Left lung (tissue), 10 donors: Measurements from ENCODE around the gene RRP12. TPM values are rescaled to one million over a fixed set of nuclear protein-coding genes. Genes with fewer than 3 reads are reported as not detected.
A peak's percentile ranks its signal among the peaks of the same experiment; 100 is the strongest.

Experiments used
- ATAC-seq: fragments of 200-7000 bp; cut with Tn5 transposase; one replicate; pipeline ENCODE4 v1.9.1; 2020; ENCODE audit warnings: moderate library complexity
- DNase-seq, 4 donors: peaks; one replicate each; pipeline ENCODE4 v3.0.0-alpha.2; 2013 to 2020
- H3K27ac ChIP-seq, 2 donors: fragments of 200-600 bp; sonication (generic) in 1 of 2; one replicate each; pipeline versions ENCODE4 v1.5.0 to v1.8.0; 2020 to 2021
- H3K27me3 ChIP-seq, 2 donors: fragments of 200-600 bp; sonication (generic) in 1 of 2; one replicate each; pipeline versions ENCODE4 v1.5.0 to v1.8.0; 2020 to 2021
- H3K36me3 ChIP-seq, 2 donors: fragments of 200-600 bp; sonication (generic) in 1 of 2; one replicate each; pipeline versions ENCODE4 v1.5.0 to v1.8.0; 2020 to 2021
- H3K4me1 ChIP-seq, 2 donors: fragments of 200-600 bp; one replicate each; pipeline ENCODE4 v1.8.0; 2021
- H3K4me3 ChIP-seq, 2 donors: fragments of 200-600 bp; sonication (generic) in 1 of 2; one replicate each; pipeline versions ENCODE4 v1.5.0 to v1.8.0; 2020 to 2021; ENCODE audit warnings: mild to moderate bottlenecking in 1 of 2
- H3K9me3 ChIP-seq, 2 donors: fragments of 200-600 bp; sonication (generic) in 1 of 2; one replicate each; pipeline versions ENCODE4 v1.5.0 to v1.8.0; 2020 to 2021
- intact Hi-C, 2 donors: fragments of 100-400 bp; cut with DNase I; formaldehyde crosslinking; loops; one replicate each; pipeline versions ENCODE4 v1.11.2 to v1.14.2; 2022
- polyA plus RNA-seq, 6 donors: library from polyadenylated mRNA; unstranded; fragments of 120-200 nt; gene quantifications; one replicate each; pipeline ENCODE4 v1.2.1, GENCODE V29; 2013; ENCODE audit not compliant: insufficient read length in 6 of 6
- total RNA-seq, 2 donors: library from RNA; stranded (reverse); fragmentation: NEBNext Ultra II Directional; extraction: Animal tissue kit (Norgen Biotek cat#: 25700); gene quantifications; one replicate each; pipeline ENCODE4 v1.2.1, GENCODE V29; 2021
- TF ChIP-seq, protein P1 (sequence below), 2 donors: fragments of 200-600 bp; sonication (generic) in 1 of 2; IDR thresholded peaks; one replicate each; pipeline versions ENCODE4 v1.5.0 to v1.8.0; 2021; ENCODE audit warnings: antibody characterized with exemption in 2 of 2
- donor health status: DM: no; HTN: yes; CAD: no.
- donor health status: DM: no; HTN: no; CAD: no.

The RRP12 gene
- total and polyA plus RNA-seq, 8 donors = 21.2 to 40.4 (median 24.8) TPM

DNA sequence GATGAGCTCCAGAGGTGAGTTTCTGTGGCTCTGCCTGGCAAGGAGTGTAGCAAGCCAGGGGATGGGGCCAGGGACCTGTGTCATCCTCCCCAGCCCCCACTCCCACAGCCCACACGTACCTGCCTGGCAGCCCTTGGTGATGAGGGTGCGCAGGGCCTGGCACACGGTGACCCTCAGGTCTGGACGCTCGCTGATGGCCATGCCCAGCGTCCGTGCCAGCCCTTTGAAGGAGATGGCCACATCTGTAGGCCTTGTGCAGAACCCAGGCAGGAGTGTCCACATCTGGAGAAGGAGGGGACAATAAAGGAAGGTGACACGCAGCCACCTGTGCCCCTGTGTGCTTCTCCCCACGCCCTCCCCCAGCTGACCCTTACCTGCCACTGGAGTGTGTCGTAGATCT, 27.7 kb downstream of the RRP12 start:
- Histone ChIP-seq H3K4me1 (peaks cover 0 to 62% of the 10 kb centered on the region in 2 donors), H3K27me3 (no peaks in the 10 kb centered on the region), H3K9me3 (no peaks in the 10 kb centered on the region), H3K27ac (peak overlapping the region; percentile 65 to 88), H3K4me3 (no peak overlapping the region), H3K36me3 (peaks cover 0 to 98% of the 10 kb centered on the region in 2 donors)
- TF ChIP-seq, protein P1, sequence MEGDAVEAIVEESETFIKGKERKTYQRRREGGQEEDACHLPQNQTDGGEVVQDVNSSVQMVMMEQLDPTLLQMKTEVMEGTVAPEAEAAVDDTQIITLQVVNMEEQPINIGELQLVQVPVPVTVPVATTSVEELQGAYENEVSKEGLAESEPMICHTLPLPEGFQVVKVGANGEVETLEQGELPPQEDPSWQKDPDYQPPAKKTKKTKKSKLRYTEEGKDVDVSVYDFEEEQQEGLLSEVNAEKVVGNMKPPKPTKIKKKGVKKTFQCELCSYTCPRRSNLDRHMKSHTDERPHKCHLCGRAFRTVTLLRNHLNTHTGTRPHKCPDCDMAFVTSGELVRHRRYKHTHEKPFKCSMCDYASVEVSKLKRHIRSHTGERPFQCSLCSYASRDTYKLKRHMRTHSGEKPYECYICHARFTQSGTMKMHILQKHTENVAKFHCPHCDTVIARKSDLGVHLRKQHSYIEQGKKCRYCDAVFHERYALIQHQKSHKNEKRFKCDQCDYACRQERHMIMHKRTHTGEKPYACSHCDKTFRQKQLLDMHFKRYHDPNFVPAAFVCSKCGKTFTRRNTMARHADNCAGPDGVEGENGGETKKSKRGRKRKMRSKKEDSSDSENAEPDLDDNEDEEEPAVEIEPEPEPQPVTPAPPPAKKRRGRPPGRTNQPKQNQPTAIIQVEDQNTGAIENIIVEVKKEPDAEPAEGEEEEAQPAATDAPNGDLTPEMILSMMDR (IDR thresholded peaks at IDR 0.05) = no peak
- DNase-seq (peak in 1 of 4 donors; percentile 37), ATAC-seq (no peak)
- intact Hi-C loops = no loop called here

DNA sequence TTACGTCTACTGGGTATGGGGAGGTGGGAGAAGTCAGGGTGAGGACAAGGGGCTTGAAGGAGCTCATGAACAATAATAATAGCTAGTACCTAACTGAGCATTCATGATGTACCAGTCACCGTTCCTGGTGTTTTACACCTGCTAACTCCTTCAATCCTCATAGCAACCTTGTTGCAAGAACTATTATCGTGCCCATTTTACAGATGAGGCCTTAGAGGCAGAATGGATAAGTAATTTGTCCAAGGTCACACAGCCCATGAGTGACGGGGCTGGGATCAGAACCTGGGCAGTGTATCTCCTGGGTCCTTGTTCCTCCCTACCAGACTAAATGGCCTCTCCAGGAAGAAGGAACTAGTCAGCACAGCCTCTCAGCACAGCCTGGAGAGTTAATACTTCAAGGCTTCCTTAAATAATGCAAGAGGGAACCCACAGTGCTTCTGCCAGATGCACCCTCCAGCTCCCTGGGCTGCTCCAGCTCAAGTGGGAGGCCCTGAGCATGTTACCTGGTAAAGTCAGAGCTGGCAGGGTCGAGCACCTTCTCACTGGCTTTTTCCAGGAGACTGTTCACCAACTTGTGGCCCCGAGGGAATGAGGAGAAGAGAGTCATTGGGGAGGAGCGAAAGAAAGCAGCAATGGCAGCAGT, 28.8 kb downstream of the RRP12 start:
- peak in 3 of 4 donors; percentile 32 to 78 (median 64) for DNase-seq
- intact Hi-C loops = no loop called here

DNA sequence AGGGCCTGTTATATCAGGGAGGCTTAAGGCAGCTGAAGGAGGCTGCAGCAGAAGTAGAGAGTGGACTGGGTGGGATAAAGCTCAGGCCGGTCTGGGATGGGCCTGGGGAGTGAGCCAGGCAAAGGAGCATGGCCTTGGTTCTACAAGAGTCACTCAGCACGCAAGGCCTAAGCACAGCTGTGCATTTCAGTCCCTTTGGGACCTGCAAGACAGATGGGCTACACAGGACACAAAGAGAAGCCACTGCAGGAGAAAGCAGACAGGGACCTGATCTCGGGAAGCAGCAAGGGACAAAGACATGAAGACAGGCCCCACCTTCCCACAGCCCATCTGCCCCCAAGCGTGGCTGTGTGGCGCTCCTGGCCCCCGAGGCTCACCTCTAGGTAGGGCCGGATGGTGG, 29.4 kb downstream of the RRP12 start:
- TF ChIP-seq, protein P1 (IDR thresholded peaks at IDR 0.05) = no peak
- no peak for ATAC-seq
- peaks cover 0 to 98% of the 10 kb centered on the region in 2 donors for H3K36me3 ChIP-seq
- H3K27ac ChIP-seq = peak overlapping the region in 1 of 2 donors; percentile 88
- H3K4me3 ChIP-seq = no peak overlapping the region
- peaks cover 0 to 72% of the 10 kb centered on the region in 2 donors for H3K4me1 ChIP-seq
- no peaks in the 10 kb centered on the region for H3K9me3 ChIP-seq
- intact Hi-C loops = no loop called here
- H3K27me3 ChIP-seq = no peaks in the 10 kb centered on the region
- DNase-seq = no peak

More for the DNA sequence above, 28.8 kb downstream of the RRP12 start:
- Histone ChIP-seq H3K27ac (peak overlapping the region; percentile 65 to 88), H3K27me3 (no peaks in the 10 kb centered on the region), H3K4me3 (no peak overlapping the region), H3K4me1 (peaks cover 0 to 72% of the 10 kb centered on the region in 2 donors), H3K36me3 (peaks cover 0 to 98% of the 10 kb centered on the region in 2 donors), H3K9me3 (no peaks in the 10 kb centered on the region)
- peak; percentile 87 for ATAC-seq
- TF ChIP-seq, protein P1 (IDR thresholded peaks at IDR 0.05) = no peak

DNA sequence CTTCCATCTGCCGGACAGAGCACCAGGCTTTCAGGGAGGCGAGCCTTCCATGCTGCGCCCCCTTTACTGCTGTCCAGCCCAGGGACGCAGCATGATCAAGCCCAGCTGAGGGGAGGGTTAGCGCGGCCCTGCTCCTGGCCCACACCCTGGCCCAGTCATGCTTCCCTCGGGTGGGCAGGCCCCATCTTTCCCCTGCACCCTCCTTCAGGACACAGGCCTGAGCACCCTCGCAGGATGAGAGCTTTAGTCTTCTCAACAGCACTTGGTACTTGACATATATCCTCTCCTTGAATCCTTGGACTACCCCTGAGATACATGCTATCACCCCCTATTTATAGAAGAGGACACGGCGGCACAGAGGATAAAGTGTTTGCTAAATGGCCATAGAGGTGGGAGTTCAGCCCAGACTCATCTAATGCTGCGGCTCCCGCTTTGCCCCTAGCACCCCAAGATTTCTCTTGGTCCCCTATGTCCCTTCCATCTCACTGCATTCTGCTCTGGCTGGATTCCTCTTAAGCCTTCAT, 34.0 kb downstream of the RRP12 start:
- no peak overlapping the region for H3K4me3 ChIP-seq
- TF ChIP-seq, protein P1 (IDR thresholded peaks at IDR 0.05) = no peak
- H3K4me1 ChIP-seq = peaks cover 0 to 79% of the 10 kb centered on the region in 2 donors
- H3K27ac ChIP-seq = peak overlapping the region in 1 of 2 donors; percentile 98
- no peaks in the 10 kb centered on the region for H3K27me3 ChIP-seq
- intact Hi-C loops = no loop called here
- H3K9me3 ChIP-seq = no peaks in the 10 kb centered on the region
- ATAC-seq (no peak), DNase-seq (no peak)
- H3K36me3 ChIP-seq = peaks cover 0 to 99% of the 10 kb centered on the region in 2 donors

DNA sequence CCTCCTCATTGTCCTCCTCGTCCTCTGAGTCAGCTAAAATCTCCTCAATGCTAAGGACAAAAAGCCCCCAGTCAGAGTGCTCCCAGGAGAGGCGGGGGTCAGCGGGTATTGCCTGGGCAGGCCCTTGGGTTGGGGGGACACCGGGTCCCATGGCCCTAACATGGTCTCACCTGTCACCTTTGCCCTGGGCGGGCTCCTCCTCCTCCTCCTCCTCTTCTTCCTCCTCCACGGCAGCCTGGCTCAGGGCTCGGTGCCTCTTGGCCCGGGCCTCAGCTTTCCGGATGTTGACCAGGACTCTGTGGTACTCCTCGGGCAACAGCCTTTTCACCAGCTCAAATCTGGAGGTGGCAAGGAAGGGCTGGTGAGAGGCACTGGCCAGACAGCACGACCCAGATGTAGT, 34.6 kb downstream of the RRP12 start:
- Histone ChIP-seq H3K4me3 (no peak overlapping the region), H3K36me3 (peaks cover 0 to 96% of the 10 kb centered on the region in 2 donors), H3K4me1 (peaks cover 0 to 79% of the 10 kb centered on the region in 2 donors), H3K27ac (peak overlapping the region; percentile 50 to 98), H3K27me3 (no peaks in the 10 kb centered on the region), H3K9me3 (no peaks in the 10 kb centered on the region)
- DNase-seq = no peak
- no peak for ATAC-seq
- TF ChIP-seq, protein P1 (IDR thresholded peaks at IDR 0.05) = no peak
- intact Hi-C loops = no loop called here
